K562 (cell line): ENCODE measurements around the gene OSBPL7. TPM values are rescaled to one million over a fixed set of nuclear protein-coding genes. Genes with fewer than 3 reads are reported as not detected.

Experiments
- ATF1 ChIP-seq, 2 experiments: fragments of 450-650 bp in 1 of 2; IDR thresholded peaks; 2 replicates each; pipeline ENCODE4 v1.6.1; 2016; ENCODE audit warnings: missing compliant biosample characterization in 1 of 2, missing genetic modification characterization in 1 of 2
- FOXK2 ChIP-seq, 2 experiments: fragments of 450-650 bp; IDR thresholded peaks in 1 of 2; conservative IDR thresholded peaks in 1 of 2; 2 replicates each; pipeline ENCODE4 v1.6.1; 2016; ENCODE audit warnings: low read depth in 2 of 2, mild to moderate bottlenecking in 1 of 2
- KDM4B ChIP-seq, 2 experiments: fragments of 450-650 bp in 1 of 2; sonication (generic) in 1 of 2; IDR thresholded peaks; 2 replicates each; pipeline ENCODE4 v1.6.1; 2016 to 2017; ENCODE audit warnings: borderline replicate concordance in 2 of 2, antibody characterized with exemption in 1 of 2, low read depth in 1 of 2, mild to moderate bottlenecking in 1 of 2
- MED1 ChIP-seq: sonication (generic); formaldehyde crosslinking; IDR thresholded peaks from 2 replicates; pipeline ENCODE4 v1.8.1; 2023; ENCODE audit warnings: missing genetic modification reagents, borderline replicate concordance
- NBN ChIP-seq: fragments of 450-650 bp; IDR thresholded peaks from 2 replicates; pipeline ENCODE4 v1.6.1; 2016; ENCODE audit warnings: low read depth, mild to moderate bottlenecking
- NFXL1 ChIP-seq: fragments of 450-650 bp; formaldehyde crosslinking; IDR thresholded peaks from 2 replicates; pipeline ENCODE4 v1.4.0; 2021; ENCODE audit warnings: mild to moderate bottlenecking
- SIX5 ChIP-seq, 2 experiments: IDR thresholded peaks; 2 replicates each; pipeline ENCODE4 v1.6.1; 2011; ENCODE audit warnings: low read length in 2 of 2, borderline replicate concordance in 1 of 2, low read depth in 1 of 2, mild to moderate bottlenecking in 1 of 2, moderate library complexity in 1 of 2; ENCODE audit not compliant: insufficient read depth in 1 of 2
- TAF9B ChIP-seq: fragments of 450-650 bp; IDR thresholded peaks from 2 replicates; pipeline ENCODE4 v1.6.1; 2018; ENCODE audit warnings: mild to moderate bottlenecking; ENCODE audit not compliant: partially characterized antibody
- ZNF274 ChIP-seq: IDR thresholded peaks from 2 replicates; pipeline ENCODE4 v1.6.1; 2011; ENCODE audit warnings: low read depth, mild to moderate bottlenecking, low read length, moderate library complexity, borderline replicate concordance
- ZNF316 ChIP-seq: fragments of 450-650 bp; IDR thresholded peaks from 2 replicates; pipeline ENCODE4 v1.6.1; 2016
- ZNF764 ChIP-seq: fragments of 250-450 bp; sonication (Bioruptor Pico); IDR thresholded peaks from 2 replicates; pipeline ENCODE4 v1.4.0; 2020; ENCODE audit warnings: low read depth, mild to moderate bottlenecking, moderate library complexity
- polyA plus RNA-seq, 8 experiments: library from polyadenylated mRNA; depleted of rRNA in 4 of 8; stranded (reverse) in 5 of 8; unstranded in 3 of 8; fragments of >200 nt; fragmentation: Nextera tagmentation in 2 of 8; fragmentation: Illumina TruSeq in 1 of 8; extraction: Ambion mirVana in 2 of 8; extraction: Trizol in 1 of 8; gene quantifications; 2 replicates each; pipeline versions ENCODE4 v1.2.1 to v1.2.3, GENCODE V29; 2011 to 2014; ENCODE audit warnings: inconsistent platforms in 1 of 8, missing spikeins in 1 of 8
- total RNA-seq, 7 experiments: library from RNA; depleted of rRNA in 6 of 7; stranded (reverse); fragments of >200 nt in 6 of 7; fragmentation: Illumina TruSeq in 2 of 7; extraction: Trizol in 2 of 7; gene quantifications; 2 replicates each; pipeline versions ENCODE4 v1.2.1 to v1.2.3, GENCODE V29; 2011 to 2021; ENCODE audit warnings: low replicate concordance in 1 of 7
- TF ChIP-seq, protein P1 (sequence below), 2 experiments: fragments of 450-650 bp; IDR thresholded peaks; 2 replicates each; pipeline ENCODE4 v1.6.1; 2016; ENCODE audit warnings: mild to moderate bottlenecking in 2 of 2, borderline replicate concordance in 1 of 2, low read depth in 1 of 2, moderate library complexity in 1 of 2
- TF ChIP-seq, protein P2 (sequence below): fragments of 450-650 bp; IDR thresholded peaks from one replicate; pipeline ENCODE4 v1.6.1; 2018; ENCODE audit warnings: mild to moderate bottlenecking, moderate library complexity; ENCODE audit not compliant: partially characterized antibody

OSBPL7 gene
- total and polyA plus RNA-seq, 9 of the 15 experiments (the other 6 are each of a cell fraction or from before 2014, with no cell fraction given) = 0.32 to 11.9 (median 5.8) TPM

DNA sequence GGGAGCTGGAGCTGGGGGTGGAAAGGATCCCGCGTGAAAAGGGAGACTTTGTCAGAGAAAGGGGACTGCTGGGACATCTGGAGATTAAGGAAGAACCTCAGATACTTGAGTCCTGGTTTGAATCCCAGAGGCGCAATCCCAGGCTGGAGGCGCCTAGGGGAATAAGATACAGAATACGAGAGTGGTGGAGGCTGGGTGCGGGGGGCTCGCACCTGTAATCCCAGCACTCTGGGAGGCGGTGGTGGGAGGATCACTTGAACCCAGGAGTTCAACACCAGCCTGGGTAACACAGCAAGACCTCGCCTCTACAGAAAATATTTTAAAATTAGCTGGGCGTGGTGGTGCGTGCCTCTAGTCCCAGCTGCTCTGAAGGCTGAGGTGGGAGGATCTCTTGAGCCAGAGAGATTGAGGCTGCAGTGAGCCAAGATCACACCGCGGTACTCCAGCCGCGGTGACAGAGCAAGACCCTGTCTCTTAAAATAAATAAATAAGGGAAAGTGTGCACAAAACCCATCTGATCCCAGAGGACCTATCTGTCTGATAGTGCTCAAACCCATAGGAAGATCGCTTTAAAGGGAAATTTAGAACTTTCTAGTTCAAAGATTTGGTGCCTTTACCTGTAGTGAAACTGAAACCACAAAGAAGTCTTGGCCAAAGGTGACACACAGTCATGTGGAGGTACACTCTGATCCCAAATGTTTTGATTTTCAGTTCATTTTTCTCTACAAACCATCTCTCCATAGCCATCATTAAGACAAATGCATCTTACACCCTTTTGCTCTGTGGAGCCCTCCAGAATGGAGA is 20.1 kb upstream of the OSBPL7 start (continued):
- TF ChIP-seq, protein P1, sequence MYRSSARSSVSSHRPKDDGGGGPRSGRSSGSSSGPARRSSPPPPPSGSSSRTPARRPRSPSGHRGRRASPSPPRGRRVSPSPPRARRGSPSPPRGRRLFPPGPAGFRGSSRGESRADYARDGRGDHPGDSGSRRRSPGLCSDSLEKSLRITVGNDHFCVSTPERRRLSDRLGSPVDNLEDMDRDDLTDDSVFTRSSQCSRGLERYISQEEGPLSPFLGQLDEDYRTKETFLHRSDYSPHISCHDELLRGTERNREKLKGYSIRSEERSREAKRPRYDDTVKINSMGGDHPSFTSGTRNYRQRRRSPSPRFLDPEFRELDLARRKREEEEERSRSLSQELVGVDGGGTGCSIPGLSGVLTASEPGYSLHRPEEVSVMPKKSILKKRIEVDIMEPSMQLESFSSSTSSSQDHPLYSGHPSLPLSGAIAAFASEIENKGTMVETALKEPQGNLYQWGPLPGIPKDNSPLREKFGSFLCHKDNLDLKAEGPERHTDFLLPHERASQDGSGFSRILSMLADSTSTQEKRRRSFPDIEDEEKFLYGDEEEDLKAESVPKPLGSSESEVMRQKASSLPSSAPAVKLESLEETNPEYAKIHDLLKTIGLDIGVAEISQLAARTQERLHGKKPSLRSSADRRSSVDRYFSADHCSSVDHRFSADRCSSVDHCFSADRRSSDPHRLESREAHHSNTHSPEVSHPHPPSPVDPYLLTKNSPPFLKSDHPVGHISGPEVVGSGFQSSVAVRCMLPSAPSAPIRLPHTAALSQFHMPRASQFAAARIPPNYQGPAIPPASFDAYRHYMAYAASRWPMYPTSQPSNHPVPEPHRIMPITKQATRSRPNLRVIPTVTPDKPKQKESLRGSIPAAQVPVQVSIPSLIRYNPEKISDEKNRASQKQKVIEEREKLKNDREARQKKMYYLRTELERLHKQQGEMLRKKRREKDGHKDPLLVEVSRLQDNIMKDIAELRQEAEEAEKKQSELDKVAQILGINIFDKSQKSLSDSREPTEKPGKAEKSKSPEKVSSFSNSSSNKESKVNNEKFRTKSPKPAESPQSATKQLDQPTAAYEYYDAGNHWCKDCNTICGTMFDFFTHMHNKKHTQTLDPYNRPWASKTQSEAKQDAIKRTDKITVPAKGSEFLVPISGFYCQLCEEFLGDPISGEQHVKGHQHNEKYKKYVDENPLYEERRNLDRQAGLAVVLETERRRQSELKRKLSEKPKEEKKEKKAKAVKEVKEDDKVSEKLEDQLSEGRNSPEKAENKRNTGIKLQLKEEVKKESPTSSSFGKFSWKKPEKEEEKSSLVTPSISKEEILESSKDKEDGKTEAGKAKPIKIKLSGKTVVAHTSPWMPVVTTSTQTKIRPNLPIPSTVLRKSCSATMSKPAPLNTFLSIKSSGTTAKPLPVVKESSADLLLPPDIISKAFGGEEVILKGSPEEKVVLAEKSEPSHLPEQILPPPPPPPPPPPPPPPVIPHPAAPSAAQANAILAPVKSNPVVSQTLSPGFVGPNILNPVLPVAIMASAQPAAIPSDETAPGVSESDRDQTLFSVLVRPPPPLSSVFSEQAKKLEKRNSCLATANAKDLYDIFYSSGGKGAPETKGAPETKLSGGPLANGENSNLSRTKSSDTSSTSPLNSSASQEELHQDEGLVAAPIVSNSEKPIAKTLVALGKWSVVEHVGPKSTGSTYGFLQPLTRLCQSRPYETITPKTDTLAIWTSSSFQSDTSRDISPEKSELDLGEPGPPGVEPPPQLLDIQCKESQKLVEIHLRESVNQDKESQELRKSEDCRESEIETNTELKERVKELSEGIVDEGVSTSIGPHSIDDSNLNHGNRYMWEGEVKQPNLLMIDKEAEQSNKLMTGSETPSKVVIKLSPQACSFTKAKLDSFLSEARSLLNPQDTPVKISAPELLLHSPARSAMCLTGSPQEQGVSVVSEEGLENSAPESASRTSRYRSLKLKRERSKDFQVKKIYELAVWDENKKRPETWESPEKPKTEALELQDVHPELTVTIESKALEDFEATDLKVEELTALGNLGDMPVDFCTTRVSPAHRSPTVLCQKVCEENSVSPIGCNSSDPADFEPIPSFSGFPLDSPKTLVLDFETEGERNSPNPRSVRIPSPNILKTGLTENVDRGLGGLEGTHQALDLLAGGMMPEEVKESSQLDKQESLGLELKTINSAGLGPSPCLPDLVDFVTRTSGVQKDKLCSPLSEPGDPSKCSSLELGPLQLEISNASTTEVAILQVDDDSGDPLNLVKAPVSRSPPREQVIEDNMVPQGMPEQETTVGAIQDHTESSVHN (IDR thresholded peaks at IDR 0.05; ENCODE audit: borderline replicate concordance in 1 of 2, low read depth in 1 of 2) = no peak
- TF ChIP-seq FOXK2 (conservative IDR thresholded peaks at IDR 0.05 in 1 of 2, IDR thresholded peaks at IDR 0.05 in 1 of 2; ENCODE audit: low read depth in 2 of 2) (no peak), NFXL1 (CRISPR knock-in tag) (no peak), ATF1 (CRISPR knock-in tag; IDR thresholded peaks at IDR 0.05) (no peak), ATF1 (tag; IDR thresholded peaks at IDR 0.05) (no peak), MED1 (CRISPR knock-in tag) (no peak), SIX5 (IDR thresholded peaks at IDR 0.05; ENCODE audit: borderline replicate concordance in 1 of 2, insufficient read depth in 1 of 2, low read depth in 1 of 2, low read length in 2 of 2) (no peak), NBN (no peak; the same call in 1 of the 2 replicates), ZNF316 (no peak), TAF9B (no peak), ZNF764 (CRISPR knock-in tag) (0 out of 2 replicates have a peak, but pooled peaks have one; percentile 45), ZNF274 (no peak), KDM4B (IDR thresholded peaks at IDR 0.05; ENCODE audit: borderline replicate concordance in 2 of 2, low read depth in 1 of 2) (0 out of 4 replicates have a peak, but pooled peaks of 1 of the 2 experiments have one; percentile 39)
- TF ChIP-seq, protein P2, sequence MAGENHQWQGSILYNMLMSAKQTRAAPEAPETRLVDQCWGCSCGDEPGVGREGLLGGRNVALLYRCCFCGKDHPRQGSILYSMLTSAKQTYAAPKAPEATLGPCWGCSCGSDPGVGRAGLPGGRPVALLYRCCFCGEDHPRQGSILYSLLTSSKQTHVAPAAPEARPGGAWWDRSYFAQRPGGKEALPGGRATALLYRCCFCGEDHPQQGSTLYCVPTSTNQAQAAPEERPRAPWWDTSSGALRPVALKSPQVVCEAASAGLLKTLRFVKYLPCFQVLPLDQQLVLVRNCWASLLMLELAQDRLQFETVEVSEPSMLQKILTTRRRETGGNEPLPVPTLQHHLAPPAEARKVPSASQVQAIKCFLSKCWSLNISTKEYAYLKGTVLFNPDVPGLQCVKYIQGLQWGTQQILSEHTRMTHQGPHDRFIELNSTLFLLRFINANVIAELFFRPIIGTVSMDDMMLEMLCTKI = no peak
